Urinary bladder (tissue), 4 donors: ENCODE results near the gene GALNT9. TPM values are rescaled to one million over a fixed set of nuclear protein-coding genes. Genes with fewer than 3 reads are reported as not detected.

Experiments used
- DNase-seq: peaks from one replicate; pipeline ENCODE4 v3.0.0-alpha.2; 2015; ENCODE audit errors: extremely low spot score
- H3K27ac ChIP-seq: one replicate; pipeline ENCODE4 v1.5.1; 2013; ENCODE audit warnings: low read depth, mild to moderate bottlenecking, moderate library complexity
- H3K36me3 ChIP-seq: one replicate; pipeline ENCODE4 v1.6.1; 2013; ENCODE audit warnings: mild to moderate bottlenecking, moderate library complexity; ENCODE audit not compliant: insufficient read depth
- H3K4me1 ChIP-seq: one replicate; pipeline ENCODE4 v1.6.1; 2013; ENCODE audit warnings: mild to moderate bottlenecking, moderate library complexity; ENCODE audit not compliant: insufficient read depth
- H3K4me3 ChIP-seq: one replicate; pipeline ENCODE4 v1.5.1; 2013; ENCODE audit warnings: low read depth, low read length
- WGBS: extraction: QIAGEN DNeasy Blood & Tissue Kit; methylation state at CpG from one replicate; pipeline ENCODE4 v1.1.7; 2013; 5-methylcytosine and 5-hydroxymethylcytosine counted together
- polyA plus RNA-seq: library from polyadenylated mRNA; stranded (reverse); fragments of 200-250 nt; gene quantifications from one replicate; pipeline ENCODE4 v1.2.3, GENCODE V29; 2013
- total RNA-seq: library from RNA; depleted of rRNA; stranded (reverse); fragments of >200 nt; gene quantifications from one replicate; pipeline ENCODE4 v1.2.3, GENCODE V29; 2014
- donor health status: healthy with polysubstance abuse.
- donor health status: healthy.

GALNT9 gene
- total and polyA plus RNA-seq, 2 donors: 0.60 to 2.4 TPM

GRCh38 chr12:132330549-132330881, 1.1 kb upstream of the GALNT9 start:
- Histone ChIP-seq H3K36me3 (no peaks in the 10 kb centered on the region), H3K4me1 (no peaks in the 10 kb centered on the region), H3K4me3 (no peak overlapping the region), H3K27ac (no peak overlapping the region)
- 86% methylated on average over 5 of the region's 5 CpGs for WGBS
- no peak for DNase-seq

GRCh38 chr12:132329720-132330548, 545 bp upstream of the GALNT9 start:
- no peak for DNase-seq
- H3K4me3 ChIP-seq: no peak overlapping the region
- 8% methylated on average over 47 of the region's 49 CpGs for WGBS

GRCh38 chr12:132328282-132329029, 933 bp downstream of the GALNT9 start:
- Histone ChIP-seq H3K4me1 (no peaks in the 10 kb centered on the region), H3K36me3 (no peaks in the 10 kb centered on the region), H3K27ac (no peak overlapping the region), H3K4me3 (no peak overlapping the region)
- no peak for DNase-seq
- 63% methylated on average over 34 of the region's 34 CpGs for WGBS

More at GRCh38 chr12:132329720-132330548, 545 bp upstream of the GALNT9 start:
- Histone ChIP-seq H3K27ac (no peak overlapping the region), H3K36me3 (no peaks in the 10 kb centered on the region), H3K4me1 (no peaks in the 10 kb centered on the region)

- H3K4me3 ChIP-seq: no peak overlapping the region
- H3K36me3 ChIP-seq: no peaks in the 10 kb centered on the region
- 18% methylated on average over 32 of the region's 32 CpGs for WGBS
- no peak for DNase-seq
- no peaks in the 10 kb centered on the region for H3K4me1 ChIP-seq
- H3K27ac ChIP-seq: no peak overlapping the region
Measured at GRCh38 chr12:132327336-132328171, 1.8 kb downstream of the GALNT9 start.

DNA sequence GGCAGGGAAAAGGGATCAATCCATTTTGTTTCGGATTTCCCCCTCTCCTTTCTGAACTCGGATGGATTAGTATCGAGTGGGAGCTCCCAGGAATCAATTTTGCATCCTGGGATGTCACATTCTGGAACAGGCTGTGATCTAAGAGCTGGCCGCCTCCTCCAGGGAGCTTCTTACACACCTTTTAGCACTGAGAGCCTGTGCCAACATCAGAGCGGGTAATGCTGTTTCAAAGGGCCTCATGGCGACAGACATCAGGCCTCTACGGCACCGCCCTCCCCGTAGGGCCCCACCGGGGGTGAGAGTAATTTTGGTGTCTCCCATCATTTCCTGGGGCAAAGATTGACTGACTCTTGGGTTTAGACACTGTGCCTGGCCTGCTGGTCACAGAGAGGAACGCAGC, 2.7 kb downstream of the GALNT9 start:
- H3K27ac ChIP-seq: no peak overlapping the region
- no peaks in the 10 kb centered on the region for H3K4me1 ChIP-seq
- WGBS: 76% methylated on average over 11 of the region's 11 CpGs
- DNase-seq: no peak
- H3K36me3 ChIP-seq: no peaks in the 10 kb centered on the region
- no peak overlapping the region for H3K4me3 ChIP-seq

DNA sequence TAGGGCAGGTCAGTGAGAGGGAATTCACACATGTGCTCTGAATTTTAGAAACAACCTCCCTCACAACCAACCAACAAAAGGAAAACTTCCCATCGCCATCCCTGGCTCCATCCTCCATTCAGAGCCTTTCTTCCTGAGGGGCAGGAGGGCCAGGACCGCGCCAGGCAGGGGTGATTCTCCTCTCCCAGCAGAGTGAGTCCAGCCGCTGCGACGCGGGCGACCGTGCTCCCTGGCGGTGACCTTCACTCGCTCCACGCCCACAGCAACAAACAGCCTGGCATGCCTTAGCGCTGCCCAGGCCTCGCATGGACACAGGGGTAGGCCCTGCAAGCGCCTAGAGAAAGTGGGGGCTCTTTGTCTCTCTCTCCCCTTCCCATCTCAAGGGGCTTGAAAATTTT, 3.7 kb downstream of the GALNT9 start:
- WGBS: 94% methylated on average over 15 of the region's 15 CpGs
- Histone ChIP-seq H3K27ac (no peak overlapping the region), H3K36me3 (no peaks in the 10 kb centered on the region), H3K4me3 (no peak overlapping the region), H3K4me1 (no peaks in the 10 kb centered on the region)
- no peak for DNase-seq

GRCh38 chr12:132324841-132325732, 4.3 kb downstream of the GALNT9 start:
- Histone ChIP-seq H3K4me1 (no peaks in the 10 kb centered on the region), H3K36me3 (no peaks in the 10 kb centered on the region), H3K4me3 (no peak overlapping the region), H3K27ac (no peak overlapping the region)
- 89% methylated on average over 28 of the region's 28 CpGs for WGBS
- DNase-seq: no peak

DNA sequence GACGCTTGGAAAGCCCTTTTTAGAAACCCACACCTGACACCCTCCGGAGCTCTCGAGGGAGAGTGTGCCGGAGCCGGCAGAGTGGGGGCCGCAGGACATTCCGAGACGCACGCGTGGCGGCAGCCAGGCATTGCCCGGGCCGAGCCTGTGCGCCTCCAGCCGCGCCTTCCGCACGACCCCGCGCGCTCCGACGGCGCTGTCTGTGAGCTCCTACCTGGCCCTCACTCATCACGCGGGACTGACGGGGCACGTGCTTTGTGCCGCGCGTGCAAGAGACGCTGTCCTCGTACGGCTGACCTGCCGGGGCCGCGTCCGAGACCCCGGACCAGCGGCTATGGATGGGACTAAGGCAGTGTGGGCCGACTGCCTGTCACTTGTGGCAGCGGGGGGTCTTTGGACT, 5.2 kb downstream of the GALNT9 start:
- H3K4me1 ChIP-seq: no peaks in the 10 kb centered on the region
- no peak for DNase-seq
- H3K4me3 ChIP-seq: no peak overlapping the region
- 92% methylated on average over 42 of the region's 42 CpGs for WGBS
- no peak overlapping the region for H3K27ac ChIP-seq
- no peaks in the 10 kb centered on the region for H3K36me3 ChIP-seq

GRCh38 chr12:132323171-132324010, 6.0 kb downstream of the GALNT9 start:
- Histone ChIP-seq H3K27ac (no peak overlapping the region), H3K36me3 (no peaks in the 10 kb centered on the region), H3K4me3 (no peak overlapping the region), H3K4me1 (no peaks in the 10 kb centered on the region)
- no peak for DNase-seq
- 33% methylated on average over 44 of the region's 44 CpGs for WGBS

GRCh38 chr12:132322206-132323132, 6.9 kb downstream of the GALNT9 start:
- no peak for DNase-seq
- Histone ChIP-seq H3K36me3 (no peaks in the 10 kb centered on the region), H3K4me3 (no peak overlapping the region), H3K4me1 (no peaks in the 10 kb centered on the region), H3K27ac (no peak overlapping the region)
- WGBS: 50% methylated on average over 43 of the region's 43 CpGs

GRCh38 chr12:132321321-132322118, 7.9 kb downstream of the GALNT9 start:
- 80% methylated on average over 20 of the region's 20 CpGs for WGBS
- no peak for DNase-seq
- Histone ChIP-seq H3K27ac (no peak overlapping the region), H3K4me3 (no peak overlapping the region), H3K36me3 (no peaks in the 10 kb centered on the region), H3K4me1 (no peaks in the 10 kb centered on the region)
